SIG-M5 (cell line): Measurements from ENCODE around the gene RCN2.

ENCODE experiments used
- DNase-seq: peaks from one replicate; lab custom pipeline; 2025; lab: John Stamatoyannopoulos, UW

The RCN2 gene

GRCh38 chr15:76994496-76994895 lies 62.9 kb downstream of the RCN2 start:
- DNase-seq, result no peak

- DNase-seq, result peak; percentile 12
These were observed 63.7 kb downstream of the RCN2 start, which contains the start of gene PSTPIP1 for GRCh38 chr15:76994971-76995945. TSS of gene PSTPIP1 (plus strand) at chr15:76995126. CDS start at chr15:76995574, 448 bp downstream.

- DNase-seq, result no peak
These were observed 64.6 kb downstream of the RCN2 start for GRCh38 chr15:76996076-76996525.

- no peak for DNase-seq
These were observed 65.2 kb downstream of the RCN2 start for GRCh38 chr15:76996526-76997401.

- DNase-seq, result no peak
These were observed 67.2 kb downstream of the RCN2 start for GRCh38 chr15:76998663-76999285.

GRCh38 chr15:76999996-77000395 lies 68.4 kb downstream of the RCN2 start:
- DNase-seq, result no peak

GRCh38 chr15:77001351-77001750 lies 69.8 kb downstream of the RCN2 start:
- no peak for DNase-seq

- DNase-seq, result no peak
These were observed 70.4 kb downstream of the RCN2 start for GRCh38 chr15:77001966-77002365.

GRCh38 chr15:77002436-77002835 lies 70.9 kb downstream of the RCN2 start:
- no peak for DNase-seq

- DNase-seq, result peak; percentile 72
These were observed 71.7 kb downstream of the RCN2 start for GRCh38 chr15:77002954-77003912.
